SIG-M5 treated with dmso at 0.1 percent for 504 hours (cell line): Measurements from ENCODE around the gene PTPRM.

ENCODE experiments used
- DNase-seq: peaks from one replicate; lab custom pipeline; 2025; ENCODE audit not compliant: unreplicated experiment; lab: John Stamatoyannopoulos, UW

Gene PTPRM

GRCh38 chr18:7980136-7980535 lies 413.0 kb downstream of the PTPRM start:
- no peak for DNase-seq

GRCh38 chr18:7980656-7981055 lies 413.5 kb downstream of the PTPRM start:
- DNase-seq = no peak

GRCh38 chr18:7982216-7982615 lies 415.1 kb downstream of the PTPRM start:
- no peak for DNase-seq

GRCh38 chr18:7987284-7987976 lies 420.3 kb downstream of the PTPRM start:
- DNase-seq = no peak

- DNase-seq = no peak
Observed at GRCh38 chr18:7990670-7991069, 423.6 kb downstream of the PTPRM start.

- DNase-seq = no peak
Observed at GRCh38 chr18:8001711-8002301, 434.7 kb downstream of the PTPRM start.

- DNase-seq = no peak
Observed at GRCh38 chr18:8003878-8004675, 437.0 kb downstream of the PTPRM start.

GRCh38 chr18:8004792-8005191 lies 437.7 kb downstream of the PTPRM start:
- no peak for DNase-seq

- no peak for DNase-seq
Observed at GRCh38 chr18:8005870-8006569, 438.9 kb downstream of the PTPRM start.

GRCh38 chr18:8006979-8007378 lies 439.9 kb downstream of the PTPRM start:
- DNase-seq = no peak

- DNase-seq = no peak
Observed at GRCh38 chr18:8008033-8008432, 440.9 kb downstream of the PTPRM start.

GRCh38 chr18:8011361-8011760 lies 444.2 kb downstream of the PTPRM start:
- DNase-seq = no peak

GRCh38 chr18:8011906-8012305 lies 444.8 kb downstream of the PTPRM start:
- no peak for DNase-seq

- no peak for DNase-seq
Observed at GRCh38 chr18:8018701-8019331, 451.7 kb downstream of the PTPRM start.

- DNase-seq = no peak
Observed at GRCh38 chr18:8019600-8019999, 452.5 kb downstream of the PTPRM start.

GRCh38 chr18:8020132-8020846 lies 453.2 kb downstream of the PTPRM start:
- DNase-seq = no peak

GRCh38 chr18:8029061-8029460 lies 461.9 kb downstream of the PTPRM start:
- DNase-seq = no peak

GRCh38 chr18:8029731-8030130 lies 462.6 kb downstream of the PTPRM start:
- DNase-seq = no peak

GRCh38 chr18:8030201-8030600 lies 463.1 kb downstream of the PTPRM start:
- no peak for DNase-seq

GRCh38 chr18:8031496-8031895 lies 464.4 kb downstream of the PTPRM start:
- DNase-seq = no peak
